Mononuclear cell (primary cell): Measurements from ENCODE around the gene GMPPA. TPM values are rescaled to one million over a fixed set of nuclear protein-coding genes. Genes with fewer than 3 reads are reported as not detected.

Experiments
- H3K27me3 ChIP-seq: 2 replicates; pipeline ENCODE4 v1.6.0; 2011; ENCODE audit warnings: low read length, control low read depth; ENCODE audit not compliant: insufficient read depth
- H3K4me1 ChIP-seq: 2 replicates; pipeline ENCODE4 v1.5.1; 2011; ENCODE audit warnings: mild to moderate bottlenecking, low read length, control low read depth; ENCODE audit not compliant: insufficient read depth
- H3K4me3 ChIP-seq: 2 replicates; pipeline ENCODE4 v1.5.1; 2011; ENCODE audit warnings: mild to moderate bottlenecking, low read length, moderate library complexity
- H3K9me3 ChIP-seq: 2 replicates; pipeline ENCODE4 v1.5.1; 2011; ENCODE audit warnings: low read depth, mild to moderate bottlenecking, control low read depth, low read length
- total RNA-seq: library from RNA; depleted of rRNA; stranded (reverse); fragments of >200 nt; gene quantifications from one replicate; pipeline ENCODE4 v1.2.3, GENCODE V29; 2012

Gene GMPPA
- total RNA-seq, 1 donor = 12.0 TPM

GRCh38 chr2:219540784-219541504, 42.3 kb downstream of the GMPPA start:
- H3K4me3 ChIP-seq = no peak overlapping the region
- H3K27me3 ChIP-seq = peaks cover 23% of the 10 kb centered on the region

GRCh38 chr2:219541611-219542180, 43.0 kb downstream of the GMPPA start:
- H3K9me3 ChIP-seq = no peaks in the 10 kb centered on the region
- peaks cover 23% of the 10 kb centered on the region for H3K27me3 ChIP-seq
- peaks cover 32% of the 10 kb centered on the region for H3K4me1 ChIP-seq
- no peak overlapping the region for H3K4me3 ChIP-seq

More at GRCh38 chr2:219540784-219541504, 42.3 kb downstream of the GMPPA start:
- no peaks in the 10 kb centered on the region for H3K9me3 ChIP-seq
- H3K4me1 ChIP-seq = peaks cover 32% of the 10 kb centered on the region

- peaks cover 23% of the 10 kb centered on the region for H3K27me3 ChIP-seq
These were observed 44.4 kb downstream of the GMPPA start for GRCh38 chr2:219542931-219543595.

GRCh38 chr2:219543596-219544358, 45.1 kb downstream of the GMPPA start, which contains the start of the genes CHPF and TMEM198:
Gene CHPF (minus strand): TSS chr2:219543809. CDS start chr2:219543538, 271 bp downstream.
Gene TMEM198 (plus strand): TSS chr2:219544028. CDS start chr2:219544728, 700 bp downstream.
- Histone ChIP-seq H3K9me3 (no peaks in the 10 kb centered on the region), H3K4me1 (peaks cover 32% of the 10 kb centered on the region), H3K27me3 (peaks cover 23% of the 10 kb centered on the region), H3K4me3 (peak within 1 kb of the TSS; percentile 52)

More at GRCh38 chr2:219542931-219543595, 44.4 kb downstream of the GMPPA start:
- Histone ChIP-seq H3K9me3 (no peaks in the 10 kb centered on the region), H3K4me3 (peak overlapping the region; percentile 52), H3K4me1 (peaks cover 32% of the 10 kb centered on the region)

- no peak overlapping the region for H3K4me3 ChIP-seq
- H3K9me3 ChIP-seq = no peaks in the 10 kb centered on the region
- peaks cover 23% of the 10 kb centered on the region for H3K27me3 ChIP-seq
- H3K4me1 ChIP-seq = peaks cover 32% of the 10 kb centered on the region
These were observed 45.9 kb downstream of the GMPPA start for GRCh38 chr2:219544567-219544966.

GRCh38 chr2:219545295-219545942, 46.7 kb downstream of the GMPPA start:
- peaks cover 23% of the 10 kb centered on the region for H3K27me3 ChIP-seq
- no peaks in the 10 kb centered on the region for H3K9me3 ChIP-seq
- no peak overlapping the region for H3K4me3 ChIP-seq
- peaks cover 32% of the 10 kb centered on the region for H3K4me1 ChIP-seq

- H3K27me3 ChIP-seq = peaks cover 25% of the 10 kb centered on the region
- H3K4me3 ChIP-seq = no peak overlapping the region
- H3K4me1 ChIP-seq = peaks cover 32% of the 10 kb centered on the region
- H3K9me3 ChIP-seq = no peaks in the 10 kb centered on the region
These were observed 47.3 kb downstream of the GMPPA start for GRCh38 chr2:219545943-219546352.

GRCh38 chr2:219547621-219548020, 48.9 kb downstream of the GMPPA start:
- peaks cover 24% of the 10 kb centered on the region for H3K4me1 ChIP-seq
- H3K9me3 ChIP-seq = no peaks in the 10 kb centered on the region
- H3K4me3 ChIP-seq = no peak overlapping the region
- peaks cover 24% of the 10 kb centered on the region for H3K27me3 ChIP-seq

GRCh38 chr2:219548990-219549389, 50.3 kb downstream of the GMPPA start:
- Histone ChIP-seq H3K4me3 (no peak overlapping the region), H3K27me3 (peaks cover 33% of the 10 kb centered on the region), H3K4me1 (peaks cover 17% of the 10 kb centered on the region), H3K9me3 (no peaks in the 10 kb centered on the region)

- Histone ChIP-seq H3K4me3 (no peak overlapping the region), H3K27me3 (peaks cover 34% of the 10 kb centered on the region), H3K9me3 (no peaks in the 10 kb centered on the region), H3K4me1 (peaks cover 12% of the 10 kb centered on the region)
These were observed 50.9 kb downstream of the GMPPA start for GRCh38 chr2:219549619-219550018.

GRCh38 chr2:219551441-219552381, 53.0 kb downstream of the GMPPA start:
- no peaks in the 10 kb centered on the region for H3K9me3 ChIP-seq
- H3K4me3 ChIP-seq = no peak overlapping the region
- peaks cover 29% of the 10 kb centered on the region for H3K27me3 ChIP-seq
- peaks cover 12% of the 10 kb centered on the region for H3K4me1 ChIP-seq

GRCh38 chr2:219552382-219553167, 53.9 kb downstream of the GMPPA start:
- Histone ChIP-seq H3K9me3 (no peaks in the 10 kb centered on the region), H3K4me3 (peak overlapping the region; percentile 36), H3K27me3 (peaks cover 29% of the 10 kb centered on the region), H3K4me1 (peaks cover 12% of the 10 kb centered on the region)

GRCh38 chr2:219553168-219553417, 54.4 kb downstream of the GMPPA start:
- H3K4me3 ChIP-seq = no peak overlapping the region
- peaks cover 12% of the 10 kb centered on the region for H3K4me1 ChIP-seq
- peaks cover 29% of the 10 kb centered on the region for H3K27me3 ChIP-seq
- H3K9me3 ChIP-seq = no peaks in the 10 kb centered on the region
